Mesothelial cell of epicardium (in vitro differentiated cells): ENCODE measurements around the gene FAH. TPM values are rescaled to one million over a fixed set of nuclear protein-coding genes. Genes with fewer than 3 reads are reported as not detected.

ENCODE experiments used
- DNase-seq, 2 experiments: peaks; one replicate each; pipeline ENCODE4 v3.0.0; 2021; ENCODE audit warnings: low spot score in 2 of 2; ENCODE audit not compliant: unreplicated experiment in 2 of 2
- H3K27ac Mint-ChIP-seq: 2 replicates; pipeline ENCODE4 v1.8.0; 2021; ENCODE audit warnings: mixed read lengths
- H3K27me3 Mint-ChIP-seq: 2 replicates; pipeline ENCODE4 v1.8.0; 2021; ENCODE audit warnings: low read depth, mixed read lengths
- H3K36me3 Mint-ChIP-seq: 2 replicates; pipeline ENCODE4 v1.8.0; 2021; ENCODE audit warnings: mixed read lengths
- H3K4me1 Mint-ChIP-seq: 2 replicates; pipeline ENCODE4 v1.8.0; 2021; ENCODE audit warnings: mixed read lengths
- H3K4me3 Mint-ChIP-seq: 2 replicates; pipeline ENCODE4 v1.8.0; 2021; ENCODE audit warnings: mild to moderate bottlenecking, moderate library complexity, mixed read lengths
- H3K9me3 Mint-ChIP-seq: 2 replicates; pipeline ENCODE4 v1.8.0; 2021; ENCODE audit warnings: mixed read lengths
- total RNA-seq: library from RNA; stranded (reverse); gene quantifications from 3 replicates; pipeline ENCODE4 v1.2.1, GENCODE V29; 2021
- TF ChIP-seq, protein P1 (sequence below): fragments of 200-600 bp; sonication (generic); IDR thresholded peaks from one replicate; pipeline ENCODE4 v1.5.0; 2021; ENCODE audit warnings: antibody characterized with exemption; ENCODE audit not compliant: unreplicated experiment

Gene FAH
- total RNA-seq, 1 donor from 2014 or later, result 39.7 TPM

DNA sequence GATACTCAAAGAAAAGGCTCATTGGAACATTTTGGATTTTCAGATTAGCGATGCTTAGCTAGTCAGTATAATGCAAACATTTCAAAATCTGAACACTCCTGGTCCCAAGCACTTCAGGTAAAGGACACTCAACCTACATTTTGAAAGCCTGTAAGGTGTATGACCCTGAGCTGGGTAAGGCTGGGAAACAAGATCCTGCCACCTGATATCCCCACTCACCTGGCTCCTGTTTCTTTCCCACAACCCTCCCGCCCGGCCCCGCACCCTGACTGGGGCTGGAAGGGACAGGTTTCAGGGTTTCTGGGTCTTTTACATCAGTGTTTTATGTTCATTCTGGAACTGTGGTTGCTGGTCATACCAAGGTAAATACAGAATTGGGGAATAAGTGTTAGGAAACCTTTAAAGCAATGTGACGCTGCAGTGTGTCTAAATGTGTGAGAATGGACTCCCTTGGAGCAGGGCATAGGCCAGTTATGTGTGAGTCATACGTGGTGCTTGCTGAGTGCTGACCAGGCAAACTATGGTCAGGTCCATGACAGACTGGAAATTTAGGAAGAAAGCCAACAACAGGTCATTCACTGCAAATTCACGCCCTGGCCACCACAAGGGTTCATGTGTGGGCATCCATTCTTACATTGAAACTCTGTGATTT is 76.3 kb downstream of the FAH start:
- TF ChIP-seq, protein P1, sequence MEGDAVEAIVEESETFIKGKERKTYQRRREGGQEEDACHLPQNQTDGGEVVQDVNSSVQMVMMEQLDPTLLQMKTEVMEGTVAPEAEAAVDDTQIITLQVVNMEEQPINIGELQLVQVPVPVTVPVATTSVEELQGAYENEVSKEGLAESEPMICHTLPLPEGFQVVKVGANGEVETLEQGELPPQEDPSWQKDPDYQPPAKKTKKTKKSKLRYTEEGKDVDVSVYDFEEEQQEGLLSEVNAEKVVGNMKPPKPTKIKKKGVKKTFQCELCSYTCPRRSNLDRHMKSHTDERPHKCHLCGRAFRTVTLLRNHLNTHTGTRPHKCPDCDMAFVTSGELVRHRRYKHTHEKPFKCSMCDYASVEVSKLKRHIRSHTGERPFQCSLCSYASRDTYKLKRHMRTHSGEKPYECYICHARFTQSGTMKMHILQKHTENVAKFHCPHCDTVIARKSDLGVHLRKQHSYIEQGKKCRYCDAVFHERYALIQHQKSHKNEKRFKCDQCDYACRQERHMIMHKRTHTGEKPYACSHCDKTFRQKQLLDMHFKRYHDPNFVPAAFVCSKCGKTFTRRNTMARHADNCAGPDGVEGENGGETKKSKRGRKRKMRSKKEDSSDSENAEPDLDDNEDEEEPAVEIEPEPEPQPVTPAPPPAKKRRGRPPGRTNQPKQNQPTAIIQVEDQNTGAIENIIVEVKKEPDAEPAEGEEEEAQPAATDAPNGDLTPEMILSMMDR, result no peak
- Mint-ChIP-seq H3K36me3 (no peaks in the 10 kb centered on the region), H3K4me1 (no peaks in the 10 kb centered on the region), H3K27ac (no peak overlapping the region), H3K27me3 (peaks cover 46% of the 10 kb centered on the region), H3K4me3 (no peak overlapping the region), H3K9me3 (peaks cover 6% of the 10 kb centered on the region)
- DNase-seq, result no peak

DNA sequence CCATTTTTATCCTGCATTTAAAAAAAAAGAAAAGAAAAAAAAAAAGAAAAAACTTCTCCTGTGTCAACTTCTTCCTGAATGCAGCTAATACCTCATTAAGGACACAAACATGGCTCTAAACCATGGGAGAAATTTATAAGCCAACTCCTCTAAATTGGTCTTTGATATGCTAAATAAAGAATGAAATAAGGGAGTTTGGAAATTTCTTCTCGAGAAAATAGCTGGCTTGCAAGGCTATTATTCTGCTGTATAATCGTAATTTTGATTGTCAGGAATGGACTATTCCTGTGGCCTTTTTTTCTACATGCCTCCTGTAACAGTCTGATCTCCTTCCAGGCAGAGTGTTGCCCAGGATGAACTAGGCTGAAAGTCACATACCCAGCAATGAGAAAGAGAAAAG is 78.6 kb downstream of the FAH start:
- H3K27me3 Mint-ChIP-seq, result peaks cover 55% of the 10 kb centered on the region
- DNase-seq, result no peak
- no peak overlapping the region for H3K4me3 Mint-ChIP-seq
- no peaks in the 10 kb centered on the region for H3K9me3 Mint-ChIP-seq
- H3K36me3 Mint-ChIP-seq, result no peaks in the 10 kb centered on the region
- H3K27ac Mint-ChIP-seq, result no peak overlapping the region
- TF ChIP-seq, protein P1, result no peak
- H3K4me1 Mint-ChIP-seq, result no peaks in the 10 kb centered on the region

DNA sequence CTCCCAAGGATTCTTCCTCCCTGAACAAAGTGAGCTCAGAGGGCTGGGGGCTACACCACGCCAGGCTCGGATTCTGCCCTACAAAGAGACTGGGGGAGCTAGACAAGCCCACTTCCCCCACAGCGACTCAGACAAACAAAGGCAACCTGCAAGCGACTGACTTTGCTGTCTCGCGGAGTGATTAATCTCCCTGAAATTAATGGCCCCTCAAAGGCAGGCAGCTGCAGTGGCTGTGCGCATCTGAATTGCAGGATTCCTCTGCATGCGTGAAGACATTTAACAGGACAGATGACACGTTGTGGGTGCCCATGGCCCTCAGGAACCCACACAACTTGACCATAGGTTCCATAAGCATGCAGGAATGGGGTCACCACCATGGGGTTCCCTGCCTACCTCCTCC is 80.8 kb downstream of the FAH start:
- no peak for DNase-seq
- Mint-ChIP-seq H3K9me3 (no peaks in the 10 kb centered on the region), H3K36me3 (no peaks in the 10 kb centered on the region), H3K4me1 (no peaks in the 10 kb centered on the region), H3K27me3 (peaks cover 43% of the 10 kb centered on the region), H3K27ac (no peak overlapping the region), H3K4me3 (no peak overlapping the region)
- TF ChIP-seq, protein P1, result no peak

DNA sequence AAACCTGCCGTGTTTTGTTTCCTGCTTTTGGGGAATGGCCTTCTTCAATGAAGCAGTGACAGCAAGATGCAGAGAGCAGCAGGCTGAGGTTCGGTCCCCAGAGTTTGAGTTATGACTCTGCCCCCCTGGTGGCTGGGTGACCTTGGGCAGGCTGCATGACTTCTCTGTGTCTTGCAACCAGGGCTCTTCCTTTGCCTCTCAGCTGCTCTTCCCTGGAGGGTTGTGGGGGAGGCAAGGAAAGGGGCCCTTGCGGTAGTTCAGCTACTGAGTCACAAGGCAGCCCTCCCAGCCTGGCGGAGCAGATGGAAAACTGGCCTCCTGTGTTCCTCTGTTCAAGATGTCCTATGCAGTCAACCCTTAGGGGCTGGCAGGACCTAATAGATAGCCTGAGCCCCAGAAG is 82.1 kb downstream of the FAH start:
- Mint-ChIP-seq H3K4me3 (no peak overlapping the region), H3K36me3 (no peaks in the 10 kb centered on the region), H3K9me3 (no peaks in the 10 kb centered on the region), H3K27me3 (peaks cover 37% of the 10 kb centered on the region), H3K4me1 (no peaks in the 10 kb centered on the region), H3K27ac (no peak overlapping the region)
- no peak for DNase-seq
- TF ChIP-seq, protein P1, result peak; percentile 46

Other genes starting within 250 kb of the FAH start
- 0.23 to 0.71 TPM (median 0.49 TPM) in 3 replicates for gene BCL2A1, start 181.8 kb upstream of the FAH start, total RNA-seq
- 80.4 to 88.8 TPM (median 85.2 TPM) in 3 replicates for gene ZFAND6, start 93.3 kb upstream of the FAH start, total RNA-seq
- not detected in 3 replicates for gene CTXND1, start 99.2 kb downstream of the FAH start, total RNA-seq